Spleen (tissue), 7 donors: ENCODE results near the gene RBM12.

ENCODE experiments used
- CTCF ChIP-seq, 11 experiments: fragments of 200-600 bp in 7 of 11; fragments of 450-650 bp in 4 of 11; sonication (generic) in 4 of 11; IDR thresholded peaks in 8 of 11; conservative IDR thresholded peaks in 3 of 11; 1 replicate in 7 of 11; 2 replicates in 4 of 11; pipeline versions ENCODE4 v1.4.0 to v1.8.0; 2016 to 2021; ENCODE audit warnings: antibody characterized with exemption in 11 of 11, inconsistent platforms in 4 of 11, mild to moderate bottlenecking in 1 of 11
- POLR2A ChIP-seq, 3 donors: fragments of 450-650 bp; IDR thresholded peaks; one replicate each; pipeline ENCODE4 v1.5.1; 2017; ENCODE audit warnings: antibody characterized with exemption in 3 of 3, mild to moderate bottlenecking in 1 of 3
- donor health status: DM: no; HTN: no; CAD: no; lungs with moderate emphysema.
- donor health status: DM: no; HTN: no; CAD: no.
- donor health status: DM: no; HTN: no; CAD: no.

GRCh38 chr20:35632539-35633115 lies 32.1 kb downstream of the RBM12 start:
- TF ChIP-seq POLR2A (IDR thresholded peaks at IDR 0.05) (no peak), CTCF (IDR thresholded peaks at IDR 0.05 in 8 of 11, conservative IDR thresholded peaks at IDR 0.05 in 3 of 11) (no peak)
